ENCODE data around the gene SPECC1. TPM values are rescaled to one million over a fixed set of nuclear protein-coding genes. Genes with fewer than 3 reads are reported as not detected.

The SPECC1 gene
- total and polyA plus RNA-seq, 10 of the 15 experiments (the other 5 are each of a cell fraction or from before 2014, with no cell fraction given) = 6.4 to 40.6 (median 23.9) TPM

GRCh38 chr17:20155258-20156195 is 146.4 kb downstream of the SPECC1 start:
- in situ Hi-C loops (cut with MboI) = no loop called here
- no peak for FAIRE-seq
- H3K27me3 ChIP-seq (replicated peaks in 1 of 2; ENCODE audit: control insufficient read depth in 2 of 2, insufficient read depth in 2 of 2, low read length in 1 of 2) = no peaks in the 10 kb centered on the region
- BruUV-seq (replicated peaks) = no TSS peak
- H3K9me3 ChIP-seq (replicated peaks; ENCODE audit: control insufficient read depth, insufficient read depth, low read length) = no peaks in the 10 kb centered on the region
- peak overlapping the region; percentile 75 for H3K27ac ChIP-seq (ENCODE audit: control insufficient read depth, insufficient read depth)
- H3K36me3 ChIP-seq (ENCODE audit: control insufficient read depth in 2 of 2, insufficient read depth in 2 of 2, low read length in 1 of 2) = no peaks in the 10 kb centered on the region
- ChIA-PET RAD21 (ENCODE audit: unreplicated experiment) (interaction anchor here (1.1 kb wide), 1 partner anchor 888 kb away, joined by 3 read pairs; no protein-coding TSS in a partner anchor), SMC1A (ENCODE audit: uncharacterized antibody, unreplicated experiment) (no interaction called here), POLR2A (interaction anchor here (0.6 kb wide), 1 partner anchor 50 kb away, joined by 3 read pairs; no protein-coding TSS in a partner anchor), CTCF (interaction anchor here (0.9 kb wide), 1 partner anchor 8 kb away, joined by 3 read pairs; no protein-coding TSS in a partner anchor)
- peak overlapping the region; percentile 70 for H3K4me2 ChIP-seq (ENCODE audit: control insufficient read depth, insufficient read depth)
- H4K20me1 ChIP-seq (ENCODE audit: control insufficient read depth, insufficient read depth) = no peaks in the 10 kb centered on the region; the same call in 1 of the 2 replicates
- ATAC-seq = peak; percentile 97
- H3K4me3 ChIP-seq = peak overlapping the region; percentile 77
- H3K4me1 ChIP-seq (ENCODE audit: control insufficient read depth, insufficient read depth, low read length) = peaks cover 20% of the 10 kb centered on the region
- H2AFZ ChIP-seq (ENCODE audit: control insufficient read depth, low read depth, low read length) = peak overlapping the region; percentile 76
- intact Hi-C loops (cut with micrococcal nuclease; ENCODE audit: unreplicated experiment) = no loop called here
- DNase-seq (ENCODE audit: low read depth, low spot score) = peak; percentile 91
- whole genome bisulfite sequencing (ENCODE audit: insufficient coverage, insufficient replicate concordance, low lambda C conversion rate, missing lambda C conversion rate) = under 1% methylated on average over 43 of the region's 69 CpGs
- peaks cover 11% of the 10 kb centered on the region for H3K79me2 ChIP-seq (ENCODE audit: control insufficient read depth, insufficient read depth, low read length)
- H3K9ac ChIP-seq (ENCODE audit: control insufficient read depth, insufficient read depth, low read length) = peak overlapping the region; percentile 7; the same call in 1 of the 2 replicates
- TF ChIP-seq MYB (IDR thresholded peaks at IDR 0.05; ENCODE audit: borderline replicate concordance, low read depth, low read length) (no peak), CREM (IDR thresholded peaks at IDR 0.05; ENCODE audit: low read depth) (peak; percentile 69), HDAC2 (IDR thresholded peaks at IDR 0.05) (0 out of 2 replicates have a peak, but pooled peaks have one; percentile 47), POLR2AphosphoS5 (IDR thresholded peaks at IDR 0.05; ENCODE audit: low read length) (peak; percentile 40; the same call in 1 of the 2 replicates), SRF (IDR thresholded peaks at IDR 0.05; ENCODE audit: low read depth in 2 of 2, low read length in 2 of 2) (0 out of 4 replicates have a peak, but pooled peaks of 1 of the 2 experiments have one; percentile 42), BCL11A (IDR thresholded peaks at IDR 0.05; ENCODE audit: low read depth, low read length) (peak; percentile 63; the same call in 1 of the 2 replicates), MEF2A (IDR thresholded peaks at IDR 0.05; ENCODE audit: insufficient read depth, low read depth, low read length) (peak; percentile 63; the same call in 1 of the 2 replicates), ZNF274 (IDR thresholded peaks at IDR 0.05; ENCODE audit: insufficient read depth, insufficient read length) (no peak), POU2F2 (IDR thresholded peaks at IDR 0.05; ENCODE audit: borderline replicate concordance, low read depth, low read length) (peak; percentile 88; the same call in 1 of the 3 replicates), RBBP5 (conservative IDR thresholded peaks at IDR 0.05) (no peak), SPI1 (IDR thresholded peaks at IDR 0.05; ENCODE audit: borderline replicate concordance, insufficient read depth, low read depth, low read length) (no peak), MTA2 (IDR thresholded peaks at IDR 0.05; ENCODE audit: low read depth) (0 out of 2 replicates have a peak, but pooled peaks have one; percentile 22), BCL3 (IDR thresholded peaks at IDR 0.05; ENCODE audit: borderline replicate concordance, insufficient read depth, low read depth, low read length, poor library complexity, severe bottlenecking) (peak; percentile 44), SMARCA5 (IDR thresholded peaks at IDR 0.05) (peak; percentile 41; the same call in 1 of the 2 replicates), RUNX3 (IDR thresholded peaks at IDR 0.05; ENCODE audit: low read length) (peak; percentile 91), EED (IDR thresholded peaks at IDR 0.05; ENCODE audit: low read depth) (peak; percentile 61), NR2F1 (conservative IDR thresholded peaks at IDR 0.05) (no peak), ZBTB4 (CRISPR knock-in tag; IDR thresholded peaks at IDR 0.05) (no peak), PAX5 (IDR thresholded peaks at IDR 0.05; ENCODE audit: borderline replicate concordance, low read depth, low read length) (0 out of 2 replicates have a peak, but pooled peaks have one; percentile 20), SREBF1 (IDR thresholded peaks at IDR 0.05; ENCODE audit: low read length) (no peak)
